Bronchial epithelial cell (primary cell): ENCODE measurements around the gene TCFL5. TPM values are rescaled to one million over a fixed set of nuclear protein-coding genes. Genes with fewer than 3 reads are reported as not detected.

Experiments used
- DNase-seq: peaks from one replicate; pipeline ENCODE4 v3.0.0-alpha.2; 2010; ENCODE audit warnings: low read depth
- FAIRE-seq: peaks from 2 replicates; lab custom pipeline; 2011; peaks lifted over from hg19 to GRCh38; lab: Jason Lieb, UNC
- H3K27me3 ChIP-seq: 2 replicates; pipeline ENCODE4 v1.5.1; 2011; ENCODE audit warnings: low read length; ENCODE audit not compliant: control insufficient read depth, insufficient read depth
- H3K36me3 ChIP-seq: 2 replicates; pipeline ENCODE4 v1.5.1; 2011; ENCODE audit warnings: low read length; ENCODE audit not compliant: control insufficient read depth, insufficient read depth
- H3K4me3 ChIP-seq: 2 replicates; pipeline ENCODE4 v1.5.1; 2011; ENCODE audit warnings: mild to moderate bottlenecking, low read depth, low read length, control low read depth
- CTCF ChIP-seq: IDR thresholded peaks from 2 replicates; pipeline ENCODE4 v1.5.1; 2011; ENCODE audit warnings: mild to moderate bottlenecking, moderate library complexity, low read length, control low read depth, inconsistent platforms; ENCODE audit not compliant: insufficient read depth, severe bottlenecking
- total RNA-seq: library from RNA; depleted of rRNA; stranded (reverse); fragments of >200 nt; gene quantifications from 2 replicates; pipeline ENCODE4 v1.2.1, GENCODE V29; 2014

Gene TCFL5
- total RNA-seq, 1 donor from 2014 or later = 14.5 TPM

- peaks cover 10% of the 10 kb centered on the region for H3K36me3 ChIP-seq
- no peak overlapping the region for H3K4me3 ChIP-seq
- no peak for FAIRE-seq
- no peak for DNase-seq
- no peak for TF ChIP-seq CTCF
- no peaks in the 10 kb centered on the region for H3K27me3 ChIP-seq
Observed at GRCh38 chr20:62799459-62799858, 62.2 kb downstream of the TCFL5 start.

GRCh38 chr20:62799036-62799435, 62.6 kb downstream of the TCFL5 start:
- Histone ChIP-seq H3K27me3 (no peaks in the 10 kb centered on the region), H3K4me3 (no peak overlapping the region), H3K36me3 (peaks cover 10% of the 10 kb centered on the region)
- FAIRE-seq = no peak
- no peak for TF ChIP-seq CTCF
- no peak for DNase-seq

GRCh38 chr20:62797671-62798532, 63.7 kb downstream of the TCFL5 start:
- TF ChIP-seq CTCF = no peak
- DNase-seq (no peak), FAIRE-seq (no peak)
- H3K4me3 ChIP-seq = no peak overlapping the region
- H3K36me3 ChIP-seq = peaks cover 10% of the 10 kb centered on the region
- no peaks in the 10 kb centered on the region for H3K27me3 ChIP-seq

- DNase-seq = no peak
- no peaks in the 10 kb centered on the region for H3K27me3 ChIP-seq
- H3K4me3 ChIP-seq = peak overlapping the region; percentile 58
- H3K36me3 ChIP-seq = peaks cover 10% of the 10 kb centered on the region
- no peak for FAIRE-seq
- no peak for TF ChIP-seq CTCF
Observed at GRCh38 chr20:62796699-62797491, 64.7 kb downstream of the TCFL5 start.

GRCh38 chr20:62795023-62795761, 66.4 kb downstream of the TCFL5 start:
- peak; percentile 37 for DNase-seq
- peaks cover 9% of the 10 kb centered on the region for H3K36me3 ChIP-seq
- H3K27me3 ChIP-seq = no peaks in the 10 kb centered on the region
- no peak for TF ChIP-seq CTCF
- no peak for FAIRE-seq
- H3K4me3 ChIP-seq = peak overlapping the region; percentile 58
